HFFc6 (cell line): Measurements from ENCODE around the gene YWHAE. TPM values are rescaled to one million over a fixed set of nuclear protein-coding genes. Genes with fewer than 3 reads are reported as not detected.
A peak's percentile ranks its signal among the peaks of the same experiment; 100 is the strongest.
"Not testable (repeated sequence)": the region's sequence is repeated elsewhere in the genome, so short reads cannot be mapped to it uniquely, and the experiment has no call there.

Experiments
- DNase-seq: peaks from one replicate; pipeline ENCODE4 v3.0.0-alpha.2; 2018
- H3K27ac Mint-ChIP-seq: 2 replicates; pipeline ENCODE4 v1.8.0; 2020; ENCODE audit warnings: mild to moderate bottlenecking, mixed read lengths
- H3K27me3 Mint-ChIP-seq: 2 replicates; pipeline ENCODE4 v1.8.0; 2021; ENCODE audit warnings: mild to moderate bottlenecking, moderate library complexity, mixed read lengths; ENCODE audit not compliant: insufficient read depth
- H3K36me3 Mint-ChIP-seq: 2 replicates; pipeline ENCODE4 v1.8.0; 2021; ENCODE audit warnings: low read depth, mixed read lengths
- H3K4me1 Mint-ChIP-seq: 2 replicates; pipeline ENCODE4 v1.8.0; 2020; ENCODE audit warnings: low read depth, mixed read lengths
- H3K4me3 Mint-ChIP-seq: 2 replicates; pipeline ENCODE4 v1.8.0; 2020; ENCODE audit warnings: mild to moderate bottlenecking, moderate library complexity, mixed read lengths
- H3K9me3 Mint-ChIP-seq: 2 replicates; pipeline ENCODE4 v1.8.0; 2020; ENCODE audit warnings: mild to moderate bottlenecking, mixed read lengths
- total RNA-seq, 6 experiments: library from RNA; stranded (reverse); fragmentation: NEBNext Ultra II Directional; extraction: Animal tissue kit (Norgen Biotek cat#: 25700); gene quantifications; 2 replicates in 1 of 6; 3 replicates in 5 of 6; pipeline ENCODE4 v1.2.3, GENCODE V29; 2021
- TF ChIP-seq, protein P1 (sequence below): fragments of 200-600 bp; sonication (generic); IDR thresholded peaks from 2 replicates; pipeline ENCODE4 v1.5.0; 2021; ENCODE audit warnings: antibody characterized with exemption, mild to moderate bottlenecking

YWHAE gene
- total RNA-seq, 6 experiments from 2014 or later = 713 to 967 (median 844) TPM

DNA sequence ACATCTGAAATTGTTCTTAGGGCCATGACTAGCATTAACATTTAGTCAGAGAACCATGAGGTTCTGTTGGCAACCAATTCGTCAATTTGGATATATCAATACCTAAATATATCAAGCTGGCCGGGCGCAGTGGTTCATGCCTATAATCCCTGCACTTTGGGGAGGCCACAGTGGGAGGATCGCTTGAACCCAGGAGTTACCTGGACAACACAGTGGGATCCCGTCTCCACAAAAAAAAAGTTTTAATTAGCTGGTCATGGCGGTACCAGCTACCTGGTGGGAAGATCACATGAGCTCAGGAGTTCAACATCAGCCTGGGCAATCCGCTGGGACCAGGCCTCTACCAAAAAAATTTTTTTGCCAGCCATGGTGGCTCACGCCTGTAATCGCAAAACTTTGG is 8.4 kb downstream of the YWHAE start:
- no peaks in the 10 kb centered on the region for H3K9me3 Mint-ChIP-seq
- H3K4me1 Mint-ChIP-seq = peaks cover 67% of the 10 kb centered on the region
- no peak overlapping the region; the same call in 1 of the 2 replicates for H3K27ac Mint-ChIP-seq
- no peaks in the 10 kb centered on the region for H3K27me3 Mint-ChIP-seq
- H3K4me3 Mint-ChIP-seq = no peak overlapping the region
- TF ChIP-seq, protein P1, sequence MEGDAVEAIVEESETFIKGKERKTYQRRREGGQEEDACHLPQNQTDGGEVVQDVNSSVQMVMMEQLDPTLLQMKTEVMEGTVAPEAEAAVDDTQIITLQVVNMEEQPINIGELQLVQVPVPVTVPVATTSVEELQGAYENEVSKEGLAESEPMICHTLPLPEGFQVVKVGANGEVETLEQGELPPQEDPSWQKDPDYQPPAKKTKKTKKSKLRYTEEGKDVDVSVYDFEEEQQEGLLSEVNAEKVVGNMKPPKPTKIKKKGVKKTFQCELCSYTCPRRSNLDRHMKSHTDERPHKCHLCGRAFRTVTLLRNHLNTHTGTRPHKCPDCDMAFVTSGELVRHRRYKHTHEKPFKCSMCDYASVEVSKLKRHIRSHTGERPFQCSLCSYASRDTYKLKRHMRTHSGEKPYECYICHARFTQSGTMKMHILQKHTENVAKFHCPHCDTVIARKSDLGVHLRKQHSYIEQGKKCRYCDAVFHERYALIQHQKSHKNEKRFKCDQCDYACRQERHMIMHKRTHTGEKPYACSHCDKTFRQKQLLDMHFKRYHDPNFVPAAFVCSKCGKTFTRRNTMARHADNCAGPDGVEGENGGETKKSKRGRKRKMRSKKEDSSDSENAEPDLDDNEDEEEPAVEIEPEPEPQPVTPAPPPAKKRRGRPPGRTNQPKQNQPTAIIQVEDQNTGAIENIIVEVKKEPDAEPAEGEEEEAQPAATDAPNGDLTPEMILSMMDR = no peak
- H3K36me3 Mint-ChIP-seq = peaks cover 23% of the 10 kb centered on the region; the same call in 1 of the 2 replicates
- no peak for DNase-seq

DNA sequence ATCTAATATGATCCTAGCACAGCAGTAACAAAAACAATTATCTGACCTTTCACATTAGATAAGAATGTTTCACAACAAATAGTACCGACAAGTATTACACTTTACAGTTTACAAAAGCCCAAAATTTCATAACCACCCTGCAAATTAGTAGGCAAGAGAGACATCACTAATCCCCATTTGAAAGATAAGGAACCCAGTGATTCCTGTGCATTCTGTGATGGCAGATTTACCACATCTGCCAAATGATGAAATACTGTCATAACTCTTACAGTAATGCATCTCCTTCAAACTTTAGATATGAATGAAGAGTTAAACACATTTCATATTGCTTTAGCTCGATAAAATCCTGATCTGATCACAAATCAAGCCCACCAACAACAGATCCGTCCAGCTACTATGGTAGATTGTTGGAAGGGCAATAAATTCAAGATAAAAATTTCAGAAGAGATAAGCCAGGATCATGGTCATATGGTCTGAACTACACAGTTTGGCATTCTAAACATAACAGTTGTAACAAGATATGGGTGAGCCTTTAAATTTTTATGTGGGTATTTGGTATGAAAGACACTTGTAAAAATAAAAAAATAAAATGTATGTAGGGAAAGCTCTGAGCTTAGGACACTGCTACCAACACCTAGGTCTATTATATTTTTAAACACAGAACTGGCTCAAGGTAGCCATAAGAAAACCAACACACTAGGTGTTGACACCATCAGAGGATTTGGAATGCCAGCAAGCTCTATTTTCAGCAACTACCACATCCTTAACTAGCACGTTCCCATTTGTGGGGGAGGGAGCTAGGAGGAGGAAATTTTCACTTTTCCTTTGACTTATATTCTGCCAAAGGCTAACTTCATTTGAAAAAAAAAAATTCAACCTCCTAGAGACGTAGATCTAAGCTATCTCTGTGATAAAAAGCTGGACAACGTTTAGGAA is 9.3 kb downstream of the YWHAE start:
- H3K9me3 Mint-ChIP-seq = no peaks in the 10 kb centered on the region
- TF ChIP-seq, protein P1 = no peak
- peaks cover 62% of the 10 kb centered on the region for H3K4me1 Mint-ChIP-seq
- peak overlapping the region; percentile 67 for H3K27ac Mint-ChIP-seq
- H3K27me3 Mint-ChIP-seq = no peaks in the 10 kb centered on the region
- peak overlapping the region; percentile 41 for H3K4me3 Mint-ChIP-seq
- DNase-seq = no peak
- H3K36me3 Mint-ChIP-seq = peaks cover 15% of the 10 kb centered on the region; the same call in 1 of the 2 replicates

DNA sequence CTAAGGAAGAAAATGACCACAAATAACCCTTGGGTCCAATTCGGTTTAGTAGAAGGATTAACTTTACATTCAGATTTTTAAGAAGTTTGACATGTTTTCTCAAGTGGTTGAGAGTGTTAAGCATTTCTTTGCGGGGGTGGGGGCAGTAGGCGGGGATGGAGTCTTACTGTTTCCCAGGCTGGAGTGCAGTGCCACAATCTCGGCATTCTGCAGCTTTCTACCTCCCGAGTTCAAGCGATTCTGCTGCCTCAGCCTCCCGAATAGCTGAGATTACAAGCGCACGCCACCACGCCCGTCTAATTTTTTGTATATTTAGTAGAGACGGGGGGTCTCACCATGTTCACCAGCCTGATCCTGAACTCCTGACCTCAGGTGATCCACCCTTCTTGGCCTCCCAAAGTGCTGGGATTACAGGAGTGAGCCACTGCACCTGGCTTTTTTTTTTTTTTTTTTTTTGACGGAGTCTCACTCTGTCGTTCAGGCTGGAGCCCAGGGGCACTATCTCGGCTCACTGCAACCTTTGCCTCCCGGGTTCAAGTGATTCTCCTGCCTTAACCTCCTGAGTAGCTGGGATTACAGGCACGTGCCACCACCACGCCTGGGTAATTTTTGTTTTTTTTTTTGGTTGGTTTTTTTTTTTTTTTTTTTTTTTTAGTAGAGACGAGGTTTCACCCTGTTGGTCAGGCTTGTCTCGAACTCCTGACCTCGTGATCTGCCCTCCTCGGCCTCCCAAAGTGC is 12.4 kb downstream of the YWHAE start:
- not testable (repeated sequence) for H3K27ac Mint-ChIP-seq, H3K27me3 Mint-ChIP-seq, DNase-seq, H3K4me3 Mint-ChIP-seq, H3K9me3 Mint-ChIP-seq
- H3K4me1 Mint-ChIP-seq = peaks cover 52% of the 10 kb centered on the region
- peaks cover 15% of the 10 kb centered on the region; the same call in 1 of the 2 replicates for H3K36me3 Mint-ChIP-seq

DNA sequence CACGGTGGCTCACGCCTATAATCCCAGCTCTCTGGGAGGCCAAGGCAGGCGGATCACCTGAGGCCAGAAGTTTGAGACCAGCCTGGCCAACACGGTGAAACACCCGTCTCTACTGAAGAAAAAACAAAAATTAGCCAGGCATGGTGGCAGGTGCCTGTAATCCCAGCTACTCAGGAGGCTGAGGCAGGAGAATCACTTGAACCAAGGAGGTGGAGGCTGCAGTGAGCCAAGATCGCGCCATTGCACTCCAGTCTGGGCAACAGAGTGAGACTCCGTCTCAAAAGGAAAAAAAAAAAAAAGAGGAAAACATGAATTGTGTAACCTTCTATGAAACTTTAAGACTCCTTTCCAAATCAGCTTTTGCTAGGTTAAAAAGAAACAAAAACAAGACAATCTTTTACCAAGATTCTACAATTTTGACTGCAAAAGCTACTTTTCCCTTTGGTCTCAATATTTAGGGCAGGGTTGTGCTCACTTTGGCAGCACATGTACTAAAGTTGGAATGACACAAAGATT is 13.3 kb downstream of the YWHAE start:
- Mint-ChIP-seq H3K4me3 (peak overlapping the region; percentile 7; the same call in 1 of the 2 replicates), H3K36me3 (peaks cover 12% of the 10 kb centered on the region; the same call in 1 of the 2 replicates), H3K4me1 (peaks cover 45% of the 10 kb centered on the region)
- not testable (repeated sequence) for H3K27me3 Mint-ChIP-seq, H3K9me3 Mint-ChIP-seq, DNase-seq, H3K27ac Mint-ChIP-seq

DNA sequence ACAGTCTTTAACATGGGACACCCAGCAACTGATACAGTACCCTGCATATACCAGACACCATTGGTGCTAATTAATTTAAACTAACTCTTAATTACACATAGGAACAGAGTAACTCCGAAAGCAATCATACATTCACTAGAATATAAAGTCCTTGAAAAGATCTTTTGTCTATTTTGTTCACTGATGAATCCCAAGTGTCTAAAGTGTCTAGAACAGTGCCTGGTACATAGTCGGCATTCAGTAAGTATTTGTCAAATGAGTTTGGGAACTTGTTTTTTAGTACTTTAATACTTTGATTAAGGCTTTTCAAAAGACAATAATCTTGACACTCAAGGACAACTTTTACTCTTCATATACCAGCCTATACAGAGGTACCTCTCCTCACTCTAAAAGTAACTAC is 13.8 kb downstream of the YWHAE start:
- TF ChIP-seq, protein P1 = no peak
- Mint-ChIP-seq H3K9me3 (no peaks in the 10 kb centered on the region), H3K4me3 (no peak overlapping the region), H3K36me3 (peaks cover 12% of the 10 kb centered on the region; the same call in 1 of the 2 replicates), H3K4me1 (peaks cover 45% of the 10 kb centered on the region), H3K27ac (no peak overlapping the region), H3K27me3 (peaks cover 5% of the 10 kb centered on the region)
- no peak for DNase-seq

DNA sequence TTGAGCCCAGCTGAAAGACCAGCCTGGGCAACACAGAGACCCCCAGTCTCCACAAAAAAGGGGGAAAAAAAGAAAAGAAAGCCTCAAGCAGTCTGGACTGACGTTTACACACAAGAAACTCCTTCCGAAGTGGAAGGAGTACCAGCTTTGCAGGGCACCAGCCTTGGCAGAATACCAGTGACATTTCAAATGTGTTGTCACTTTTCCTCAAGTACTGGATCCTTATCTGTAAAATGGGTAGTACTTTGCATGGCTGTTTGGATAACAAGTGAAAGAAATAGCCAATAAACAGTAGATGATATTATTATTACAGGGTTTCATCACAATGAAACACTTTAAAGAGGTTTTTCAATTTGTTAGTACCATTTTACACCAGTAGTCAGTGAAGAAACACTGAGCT is 14.2 kb downstream of the YWHAE start:
- Mint-ChIP-seq H3K9me3 (no peaks in the 10 kb centered on the region), H3K4me3 (no peak overlapping the region), H3K27me3 (peaks cover 5% of the 10 kb centered on the region), H3K27ac (no peak overlapping the region), H3K4me1 (peaks cover 45% of the 10 kb centered on the region), H3K36me3 (peaks cover 12% of the 10 kb centered on the region; the same call in 1 of the 2 replicates)
- TF ChIP-seq, protein P1 = no peak
- no peak for DNase-seq
